PC-9 (cell line): ENCODE data around the gene ZNF90.

Experiments
- CTCF ChIP-seq: fragments of 200-600 bp; sonication (generic); conservative IDR thresholded peaks from 2 replicates; pipeline ENCODE4 v1.6.1; 2017; ENCODE audit warnings: mixed run types, antibody characterized with exemption, mild to moderate bottlenecking, moderate library complexity
- EZH2 ChIP-seq: fragments of 200-600 bp; sonication (generic); IDR thresholded peaks from 2 replicates; pipeline ENCODE4 v1.8.0; 2017; ENCODE audit warnings: antibody characterized with exemption, low read depth

GRCh38 chr19:20167651-20168122, 89.9 kb downstream of the ZNF90 start:
- no peak for TF ChIP-seq CTCF
- TF ChIP-seq EZH2: no peak
